NCI-H345 (cell line): ENCODE measurements around the gene NDUFA7.
"Not testable (repeated sequence)": the region's sequence is repeated elsewhere in the genome, so short reads cannot be mapped to it uniquely, and the experiment has no call there.

Experiments
- DNase-seq: peaks from one replicate; lab custom pipeline; 2025; lab: John Stamatoyannopoulos, UW

Gene NDUFA7

GRCh38 chr19:8321067-8321985 is at the start of gene NDUFA7, which contains the start of gene RPS28:
Gene NDUFA7, minus strand, starts transcription at chr19:8321375. Its CDS starts 17 bp downstream, at chr19:8321358.
Gene RPS28, plus strand, starts transcription at chr19:8321496. Its CDS starts 35 bp downstream, at chr19:8321531.
- DNase-seq, result peak; percentile 97

GRCh38 chr19:8370176-8371010 is 49.2 kb upstream of the NDUFA7 start:
- no peak for DNase-seq

- DNase-seq, result peak; percentile 14
Observed at GRCh38 chr19:8367327-8368001, 46.3 kb upstream of the NDUFA7 start.

GRCh38 chr19:8366961-8367326 is 45.8 kb upstream of the NDUFA7 start:
- DNase-seq, result no peak

- no peak for DNase-seq
Observed at GRCh38 chr19:8366121-8366581, 45.0 kb upstream of the NDUFA7 start.

- DNase-seq, result peak; percentile 50
Observed at GRCh38 chr19:8363803-8364771, 42.9 kb upstream of the NDUFA7 start, which contains the start of gene ANGPTL4. Gene ANGPTL4, plus strand, starts transcription at chr19:8364155. Its CDS starts 167 bp downstream, at chr19:8364322.

GRCh38 chr19:8361921-8362793 is 41.0 kb upstream of the NDUFA7 start:
- peak; percentile 80 for DNase-seq

- no peak for DNase-seq
Observed at GRCh38 chr19:8360196-8360595, 39.0 kb upstream of the NDUFA7 start.

GRCh38 chr19:8358948-8359347 is 37.8 kb upstream of the NDUFA7 start:
- no peak for DNase-seq

GRCh38 chr19:8357007-8357521 is 35.9 kb upstream of the NDUFA7 start:
- DNase-seq, result no peak

- no peak for DNase-seq
Observed at GRCh38 chr19:8355631-8356402, 34.6 kb upstream of the NDUFA7 start.

GRCh38 chr19:8352845-8353244 is 31.7 kb upstream of the NDUFA7 start:
- DNase-seq, result not testable (repeated sequence)

GRCh38 chr19:8352134-8352827 is 31.1 kb upstream of the NDUFA7 start:
- no peak for DNase-seq

- DNase-seq, result not testable (repeated sequence)
Observed at GRCh38 chr19:8349629-8350372, 28.6 kb upstream of the NDUFA7 start.

GRCh38 chr19:8343483-8343844 is 22.3 kb upstream of the NDUFA7 start:
- DNase-seq, result no peak

- DNase-seq, result peak; percentile 95
Observed at GRCh38 chr19:8342684-8343482, 21.7 kb upstream of the NDUFA7 start, which contains the start of gene KANK3. Gene KANK3, minus strand, starts transcription at chr19:8343262. Its CDS starts 5,434 bp downstream, at chr19:8337828.
